Osteoblast (primary cell): ENCODE data around the gene ENOX1. TPM values are rescaled to one million over a fixed set of nuclear protein-coding genes. Genes with fewer than 3 reads are reported as not detected.

Source experiments
- DNase-seq: peaks from one replicate; pipeline ENCODE4 v3.0.0; 2011; ENCODE audit warnings: low spot score, mixed read lengths; ENCODE audit not compliant: insufficient read length; ENCODE audit errors: missing footprints
- H2AFZ ChIP-seq: 2 replicates; pipeline ENCODE4 v1.6.0; 2011; ENCODE audit warnings: mild to moderate bottlenecking, low read length
- H3K27ac ChIP-seq: 2 replicates; pipeline ENCODE4 v1.5.1; 2011; ENCODE audit warnings: mild to moderate bottlenecking, low read depth, low read length, moderate library complexity
- H3K27me3 ChIP-seq: 2 replicates; pipeline ENCODE4 v1.6.0; 2012; ENCODE audit warnings: mild to moderate bottlenecking, control low read depth, inconsistent platforms, low read length, moderate library complexity; ENCODE audit not compliant: insufficient read depth
- H3K36me3 ChIP-seq: 2 replicates; pipeline ENCODE4 v1.5.1; 2011; ENCODE audit warnings: mild to moderate bottlenecking, low read length, control low read depth, moderate library complexity; ENCODE audit not compliant: insufficient read depth
- H3K4me1 ChIP-seq: 2 replicates; pipeline ENCODE4 v1.5.1; 2011; ENCODE audit warnings: mild to moderate bottlenecking, low read length, control low read depth, moderate library complexity; ENCODE audit not compliant: insufficient read depth
- H3K4me2 ChIP-seq: 2 replicates; pipeline ENCODE4 v1.6.0; 2011; ENCODE audit warnings: mild to moderate bottlenecking, low read length; ENCODE audit not compliant: insufficient read depth
- H3K4me3 ChIP-seq: fragments of 200-600 bp; sonication (generic); 3 replicates; pipeline ENCODE4 v1.5.1; 2012; ENCODE audit warnings: mild to moderate bottlenecking, low read length, inconsistent platforms; ENCODE audit not compliant: insufficient read depth
- H3K79me2 ChIP-seq: 2 replicates; pipeline ENCODE4 v1.6.0; 2012; ENCODE audit warnings: mild to moderate bottlenecking, low read length, control low read depth, inconsistent platforms; ENCODE audit not compliant: insufficient read depth
- H3K9me3 ChIP-seq: 2 replicates; pipeline ENCODE4 v1.5.1; 2011; ENCODE audit warnings: low read depth, low read length, control low read depth
- H4K20me1 ChIP-seq: 2 replicates; pipeline ENCODE4 v1.6.0; 2012; ENCODE audit warnings: mild to moderate bottlenecking, low read length, control low read depth; ENCODE audit not compliant: insufficient read depth
- total RNA-seq: library from RNA; depleted of rRNA; stranded (reverse); fragments of >200 nt; gene quantifications from 2 replicates; pipeline ENCODE4 v1.2.3, GENCODE V29; 2012
- TF ChIP-seq, protein P1 (sequence below): IDR thresholded peaks from 2 replicates; pipeline ENCODE4 v1.5.1; 2011; ENCODE audit warnings: mild to moderate bottlenecking, low read depth, low read length, moderate library complexity; ENCODE audit errors: extremely low read depth

Gene ENOX1
- total RNA-seq, 1 donor = 5.4 TPM

DNA sequence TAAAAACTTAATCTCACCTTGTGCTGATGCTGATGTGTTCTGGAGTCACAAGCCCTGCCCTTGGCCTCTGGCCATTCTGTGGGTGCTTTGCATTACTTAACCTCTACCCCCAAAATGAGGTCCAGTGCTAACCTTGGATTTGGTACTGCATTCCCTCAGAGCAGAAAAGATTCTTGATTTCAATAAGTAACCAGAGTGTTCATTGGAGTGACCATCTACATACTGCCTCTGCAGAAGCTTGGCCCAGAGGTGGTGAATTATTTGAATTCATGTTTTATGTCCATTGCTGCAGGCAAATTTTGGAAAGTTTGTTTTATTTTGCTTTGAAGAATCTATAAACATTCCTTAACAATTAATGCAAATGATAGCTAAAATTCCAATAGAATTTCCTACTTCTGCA, 7.6 kb upstream of the ENOX1 start:
- Histone ChIP-seq H3K4me1 (peaks cover 8% of the 10 kb centered on the region), H2AFZ (no peak overlapping the region), H3K4me3 (no peak overlapping the region), H3K4me2 (no peak overlapping the region), H4K20me1 (no peaks in the 10 kb centered on the region), H3K27me3 (no peaks in the 10 kb centered on the region), H3K27ac (no peak overlapping the region), H3K9me3 (no peaks in the 10 kb centered on the region), H3K36me3 (no peaks in the 10 kb centered on the region), H3K79me2 (no peaks in the 10 kb centered on the region)
- TF ChIP-seq, protein P1, sequence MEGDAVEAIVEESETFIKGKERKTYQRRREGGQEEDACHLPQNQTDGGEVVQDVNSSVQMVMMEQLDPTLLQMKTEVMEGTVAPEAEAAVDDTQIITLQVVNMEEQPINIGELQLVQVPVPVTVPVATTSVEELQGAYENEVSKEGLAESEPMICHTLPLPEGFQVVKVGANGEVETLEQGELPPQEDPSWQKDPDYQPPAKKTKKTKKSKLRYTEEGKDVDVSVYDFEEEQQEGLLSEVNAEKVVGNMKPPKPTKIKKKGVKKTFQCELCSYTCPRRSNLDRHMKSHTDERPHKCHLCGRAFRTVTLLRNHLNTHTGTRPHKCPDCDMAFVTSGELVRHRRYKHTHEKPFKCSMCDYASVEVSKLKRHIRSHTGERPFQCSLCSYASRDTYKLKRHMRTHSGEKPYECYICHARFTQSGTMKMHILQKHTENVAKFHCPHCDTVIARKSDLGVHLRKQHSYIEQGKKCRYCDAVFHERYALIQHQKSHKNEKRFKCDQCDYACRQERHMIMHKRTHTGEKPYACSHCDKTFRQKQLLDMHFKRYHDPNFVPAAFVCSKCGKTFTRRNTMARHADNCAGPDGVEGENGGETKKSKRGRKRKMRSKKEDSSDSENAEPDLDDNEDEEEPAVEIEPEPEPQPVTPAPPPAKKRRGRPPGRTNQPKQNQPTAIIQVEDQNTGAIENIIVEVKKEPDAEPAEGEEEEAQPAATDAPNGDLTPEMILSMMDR = no peak
- DNase-seq = no peak

DNA sequence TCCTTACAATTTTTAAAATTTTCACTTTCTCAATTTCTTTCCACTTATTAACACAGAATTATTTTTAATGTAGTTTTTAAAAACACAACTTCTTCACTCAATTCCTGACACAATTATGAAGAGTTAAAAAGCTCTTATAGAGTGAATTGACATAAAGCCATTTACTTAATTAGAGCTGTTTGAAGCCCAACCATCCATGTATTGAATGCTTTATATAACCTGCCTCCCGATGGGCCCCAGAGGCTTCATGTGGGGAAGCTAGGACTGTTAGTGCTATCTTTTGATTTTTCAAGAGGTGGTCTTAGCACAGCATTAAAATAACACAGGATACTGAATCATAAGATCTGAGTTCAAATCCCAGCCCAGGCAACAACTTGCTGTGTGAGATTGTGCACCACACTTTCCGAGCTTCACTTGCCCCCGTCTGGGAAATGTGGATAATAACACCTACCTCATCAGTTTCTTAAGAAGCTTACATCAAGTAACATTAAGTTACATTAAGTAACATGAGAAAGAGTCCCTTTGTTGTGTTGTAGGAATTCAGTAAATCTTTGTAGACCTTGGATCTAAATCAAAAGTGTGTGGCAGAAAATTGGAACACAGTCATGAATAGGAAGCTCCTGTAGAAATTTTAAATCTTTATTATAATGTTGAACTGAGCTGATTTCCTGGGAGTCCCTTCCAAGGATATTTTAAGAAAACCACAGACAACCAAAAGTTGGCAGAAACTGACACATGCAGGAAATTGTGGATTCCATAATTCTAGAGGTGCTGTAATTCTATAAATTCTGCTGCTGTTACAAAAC, 5.5 kb upstream of the ENOX1 start:
- H3K9me3 ChIP-seq = no peaks in the 10 kb centered on the region
- no peaks in the 10 kb centered on the region for H4K20me1 ChIP-seq
- no peak overlapping the region for H2AFZ ChIP-seq
- no peak overlapping the region for H3K27ac ChIP-seq
- TF ChIP-seq, protein P1 = peak; percentile 11
- no peak overlapping the region for H3K4me3 ChIP-seq
- H3K4me1 ChIP-seq = peaks cover 12% of the 10 kb centered on the region
- no peaks in the 10 kb centered on the region for H3K36me3 ChIP-seq
- no peaks in the 10 kb centered on the region for H3K79me2 ChIP-seq
- no peaks in the 10 kb centered on the region for H3K27me3 ChIP-seq
- H3K4me2 ChIP-seq = no peak overlapping the region
- DNase-seq = peak; percentile 71

DNA sequence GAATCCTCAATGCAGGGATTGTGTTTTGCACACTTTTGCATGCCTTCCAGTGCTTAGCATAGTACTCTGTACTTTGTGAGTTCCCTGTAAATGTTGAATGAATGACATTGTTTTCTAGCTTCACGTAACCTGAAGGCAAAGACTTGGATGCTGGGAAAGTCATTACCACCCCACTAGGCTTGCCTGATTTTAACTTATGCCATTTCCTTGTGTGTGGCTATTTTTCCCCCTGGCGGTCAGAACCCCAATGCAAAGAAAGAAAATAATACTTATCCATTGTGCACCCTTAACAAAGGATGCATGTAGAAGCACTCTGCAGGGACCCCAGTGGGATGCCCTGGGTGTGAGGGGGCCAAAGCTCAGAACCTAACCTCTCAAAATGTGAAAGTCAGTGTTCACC, 1.2 kb upstream of the ENOX1 start:
- peak; percentile 61 for DNase-seq
- Histone ChIP-seq H3K36me3 (no peaks in the 10 kb centered on the region), H3K4me1 (peaks cover 25% of the 10 kb centered on the region), H3K79me2 (no peaks in the 10 kb centered on the region), H2AFZ (no peak overlapping the region), H3K27ac (no peak overlapping the region), H3K4me3 (peak overlapping the region; percentile 76), H3K4me2 (peak overlapping the region; percentile 85), H3K27me3 (no peaks in the 10 kb centered on the region), H4K20me1 (no peaks in the 10 kb centered on the region), H3K9me3 (no peaks in the 10 kb centered on the region)
- TF ChIP-seq, protein P1 = peak; percentile 57

DNA sequence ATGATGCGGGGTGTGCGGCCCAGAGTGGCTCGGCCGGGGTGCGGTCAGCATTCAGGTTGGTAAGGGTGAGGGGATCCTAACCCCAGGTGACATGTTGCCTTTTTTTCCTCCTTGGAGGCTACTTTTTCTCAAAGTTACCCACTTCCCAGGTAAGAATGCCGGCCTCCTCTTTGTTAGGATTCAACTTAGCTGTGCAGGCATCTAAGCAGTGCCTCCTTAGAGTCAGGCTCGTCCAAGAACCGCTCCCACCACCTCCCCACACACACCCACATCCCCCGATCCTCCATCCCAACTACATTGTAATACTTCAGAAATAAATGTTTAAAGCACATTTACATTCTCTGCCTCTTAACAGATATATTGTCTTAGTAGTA, 733 bp upstream of the ENOX1 start:
- Histone ChIP-seq H2AFZ (peak overlapping the region; percentile 73), H3K9me3 (no peaks in the 10 kb centered on the region), H3K36me3 (no peaks in the 10 kb centered on the region), H3K4me3 (peak overlapping the region; percentile 76), H4K20me1 (no peaks in the 10 kb centered on the region), H3K79me2 (no peaks in the 10 kb centered on the region), H3K27ac (no peak overlapping the region), H3K27me3 (no peaks in the 10 kb centered on the region), H3K4me2 (peak overlapping the region; percentile 85), H3K4me1 (peaks cover 21% of the 10 kb centered on the region)
- DNase-seq = no peak
- TF ChIP-seq, protein P1 = no peak
